Immature natural killer cell (primary cell): ENCODE results near the gene ATP1A1. TPM values are rescaled to one million over a fixed set of nuclear protein-coding genes. Genes with fewer than 3 reads are reported as not detected.

ENCODE experiments used
- DNase-seq, 3 donors: peaks; one replicate each; pipeline ENCODE4 v3.0.0; 2022; ENCODE audit warnings: mixed read lengths in 1 of 3
- H3K27ac Mint-ChIP-seq, 6 donors: one replicate each; pipeline ENCODE4 v1.8.0; 2020; ENCODE audit warnings: mixed read lengths in 6 of 6, mild to moderate bottlenecking in 5 of 6, inconsistent platforms in 4 of 6, moderate library complexity in 3 of 6
- H3K27me3 Mint-ChIP-seq, 3 donors: one replicate each; pipeline ENCODE4 v1.8.0; 2020 to 2021; ENCODE audit warnings: low read depth in 3 of 3, mild to moderate bottlenecking in 3 of 3, mixed read lengths in 3 of 3, moderate library complexity in 3 of 3, inconsistent platforms in 1 of 3
- H3K36me3 Mint-ChIP-seq, 3 donors: one replicate each; pipeline ENCODE4 v1.8.0; 2020; ENCODE audit warnings: mixed read lengths in 3 of 3, inconsistent platforms in 2 of 3, mild to moderate bottlenecking in 2 of 3
- H3K4me1 Mint-ChIP-seq, 2 donors: one replicate each; pipeline ENCODE4 v1.8.0; 2020; ENCODE audit warnings: inconsistent platforms in 2 of 2, mild to moderate bottlenecking in 2 of 2, mixed read lengths in 2 of 2, moderate library complexity in 1 of 2
- H3K4me3 Mint-ChIP-seq, 5 donors: one replicate each; pipeline ENCODE4 v1.8.0; 2020; ENCODE audit warnings: mild to moderate bottlenecking in 5 of 5, mixed read lengths in 5 of 5, inconsistent platforms in 3 of 5, moderate library complexity in 3 of 5
- H3K9me3 Mint-ChIP-seq, 6 donors: one replicate each; pipeline ENCODE4 v1.8.0; 2020; ENCODE audit warnings: mild to moderate bottlenecking in 6 of 6, mixed read lengths in 6 of 6, inconsistent platforms in 4 of 6, moderate library complexity in 3 of 6
- polyA plus RNA-seq, 3 donors: library from polyadenylated mRNA; unstranded; fragments of 300-500 nt; fragmentation: Illumina TruSeq; gene quantifications; one replicate each; pipeline ENCODE4 v1.2.3, GENCODE V29; 2021

Gene ATP1A1
- polyA plus RNA-seq: 10 to 100 TPM; 21.5 to 38.7 (median 24.2) TPM

DNA sequence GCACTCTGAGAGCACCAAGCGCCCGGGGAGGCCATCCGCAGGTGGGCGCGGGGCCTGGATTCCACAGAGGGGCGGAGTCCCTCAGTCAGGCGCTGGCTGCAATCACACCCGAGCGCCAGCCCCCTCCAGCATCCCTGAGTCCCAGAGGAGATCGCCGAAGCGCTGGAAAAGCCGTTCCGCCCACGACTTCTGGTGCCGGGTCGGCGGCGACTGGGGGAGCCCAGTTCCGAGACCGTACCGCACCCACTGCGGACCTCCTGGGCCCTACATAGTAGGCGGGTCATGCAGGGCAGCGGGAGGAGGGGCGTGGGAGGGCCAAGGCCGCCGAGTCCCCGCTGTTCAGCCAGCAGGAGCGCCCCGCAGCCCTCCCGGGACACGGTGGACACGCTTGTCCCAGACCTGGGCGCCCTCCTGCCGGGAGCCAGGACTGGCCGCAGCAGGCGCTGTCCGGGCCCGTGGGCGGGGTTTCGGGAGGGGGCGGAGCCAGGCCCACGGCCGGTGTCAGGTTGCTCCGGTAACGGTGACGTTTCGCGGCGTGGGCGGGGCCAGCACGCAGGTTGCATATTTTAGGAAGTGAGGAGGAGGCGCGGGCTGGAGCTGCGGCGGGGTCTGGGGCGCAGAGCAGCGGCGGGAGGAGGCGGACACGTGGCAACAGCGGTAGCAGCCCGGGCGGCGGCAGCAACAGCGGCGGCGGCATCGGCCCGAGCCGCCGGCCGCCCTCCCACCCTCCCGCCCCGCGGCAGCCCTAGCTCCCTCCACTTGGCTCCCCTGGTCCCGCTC is at the start of gene ATP1A1:
Gene ATP1A1 (plus strand): TSS at position 594 of the 780 bp plus-strand sequence. CDS start 268 bp downstream, outside the sequence.
- Mint-ChIP-seq H3K4me3 (peak within 1 kb of the TSS; percentile 87 to 99 (median 92)), H3K27me3 (peaks cover 2 to 16% (median 5%) of the 10 kb centered on the region in 3 donors), H3K27ac (peak within 1 kb of the TSS; percentile 90 to 98 (median 94)), H3K36me3 (no peaks in the 10 kb centered on the region), H3K9me3 (no peaks in the 10 kb centered on the region), H3K4me1 (peaks cover 46% of the 10 kb centered on the region in 2 donors)
- peak; percentile 98 for DNase-seq

GRCh38 chr1:116323491-116323890 is 49.6 kb upstream of the ATP1A1 start:
- Mint-ChIP-seq H3K27ac (no peak overlapping the region), H3K4me1 (peaks cover 22 to 28% of the 10 kb centered on the region in 2 donors), H3K36me3 (peaks cover 0 to 5% (median 0%) of the 10 kb centered on the region in 3 donors), H3K4me3 (no peak overlapping the region), H3K27me3 (peaks cover 0 to 1% (median 0%) of the 10 kb centered on the region in 3 donors), H3K9me3 (no peaks in the 10 kb centered on the region)
- no peak for DNase-seq

GRCh38 chr1:116324411-116324810 is 48.6 kb upstream of the ATP1A1 start:
- H3K27ac Mint-ChIP-seq: peak overlapping the region in 5 of 6 donors; percentile 21 to 73 (median 30)
- no peaks in the 10 kb centered on the region for H3K9me3 Mint-ChIP-seq
- H3K36me3 Mint-ChIP-seq: no peaks in the 10 kb centered on the region
- H3K4me1 Mint-ChIP-seq: peaks cover 22 to 28% of the 10 kb centered on the region in 2 donors
- H3K27me3 Mint-ChIP-seq: peaks cover 0 to 1% (median 0%) of the 10 kb centered on the region in 3 donors
- no peak overlapping the region for H3K4me3 Mint-ChIP-seq
- DNase-seq: no peak

- Mint-ChIP-seq H3K4me3 (peak overlapping the region in 2 of 5 donors; percentile 35 to 53), H3K27ac (peak overlapping the region in 5 of 6 donors; percentile 27 to 73 (median 59)), H3K9me3 (no peaks in the 10 kb centered on the region)
Observed at GRCh38 chr1:116325104-116325503, 47.9 kb upstream of the ATP1A1 start.

GRCh38 chr1:116325922-116326321 is 47.1 kb upstream of the ATP1A1 start:
- H3K36me3 Mint-ChIP-seq: no peaks in the 10 kb centered on the region
- H3K9me3 Mint-ChIP-seq: no peaks in the 10 kb centered on the region
- DNase-seq: peak; percentile 16 to 41 (median 33)
- H3K4me1 Mint-ChIP-seq: peaks cover 22 to 28% of the 10 kb centered on the region in 2 donors
- peak overlapping the region; percentile 89 to 95 (median 91) for H3K27ac Mint-ChIP-seq
- peaks cover 0 to 3% (median 1%) of the 10 kb centered on the region in 3 donors for H3K27me3 Mint-ChIP-seq
- peak overlapping the region; percentile 62 to 81 (median 69) for H3K4me3 Mint-ChIP-seq

More at GRCh38 chr1:116325104-116325503, 47.9 kb upstream of the ATP1A1 start:
- Mint-ChIP-seq H3K36me3 (no peaks in the 10 kb centered on the region), H3K27me3 (peaks cover 0 to 3% (median 1%) of the 10 kb centered on the region in 3 donors), H3K4me1 (peaks cover 22 to 28% of the 10 kb centered on the region in 2 donors)
- DNase-seq: no peak

DNA sequence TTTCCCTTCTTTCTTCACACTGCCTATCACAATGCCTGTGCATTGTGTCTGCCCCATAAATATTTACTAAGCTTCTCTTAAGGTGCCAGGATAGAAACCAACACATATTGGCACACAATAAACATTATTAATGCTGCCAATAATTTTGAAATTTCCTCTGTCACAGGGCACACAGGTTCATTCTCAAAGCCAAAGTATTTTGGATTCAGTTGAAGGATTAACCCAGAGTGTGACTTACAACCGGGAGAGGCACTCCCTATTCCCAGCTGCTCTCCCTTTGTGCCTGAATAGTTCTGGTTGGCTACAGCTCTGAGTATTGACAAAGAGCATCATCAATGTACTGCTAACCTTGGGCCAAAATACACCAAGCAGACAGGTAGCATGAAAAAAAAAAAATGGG is 46.6 kb upstream of the ATP1A1 start:
- Mint-ChIP-seq H3K4me1 (peaks cover 22 to 28% of the 10 kb centered on the region in 2 donors), H3K9me3 (no peaks in the 10 kb centered on the region), H3K27me3 (peaks cover 0 to 3% (median 1%) of the 10 kb centered on the region in 3 donors), H3K4me3 (peak overlapping the region; percentile 62 to 81 (median 69)), H3K36me3 (no peaks in the 10 kb centered on the region), H3K27ac (peak overlapping the region; percentile 89 to 95 (median 91))
- DNase-seq: no peak

- Mint-ChIP-seq H3K27ac (peak overlapping the region in 1 of 6 donors; percentile 10), H3K36me3 (no peaks in the 10 kb centered on the region), H3K4me1 (peaks cover 22 to 28% of the 10 kb centered on the region in 2 donors), H3K27me3 (peaks cover 1 to 3% (median 2%) of the 10 kb centered on the region in 3 donors), H3K9me3 (no peaks in the 10 kb centered on the region), H3K4me3 (no peak overlapping the region)
- no peak for DNase-seq
Observed at GRCh38 chr1:116328671-116329070, 44.4 kb upstream of the ATP1A1 start.

GRCh38 chr1:116329524-116330341 is 43.3 kb upstream of the ATP1A1 start:
- Mint-ChIP-seq H3K4me1 (peaks cover 19 to 25% of the 10 kb centered on the region in 2 donors), H3K4me3 (no peak overlapping the region), H3K9me3 (no peaks in the 10 kb centered on the region), H3K27me3 (peaks cover under 1 to 4% (median 3%) of the 10 kb centered on the region in 3 donors), H3K36me3 (no peaks in the 10 kb centered on the region), H3K27ac (peak overlapping the region in 2 of 6 donors; percentile 8 to 77)
- no peak for DNase-seq

DNA sequence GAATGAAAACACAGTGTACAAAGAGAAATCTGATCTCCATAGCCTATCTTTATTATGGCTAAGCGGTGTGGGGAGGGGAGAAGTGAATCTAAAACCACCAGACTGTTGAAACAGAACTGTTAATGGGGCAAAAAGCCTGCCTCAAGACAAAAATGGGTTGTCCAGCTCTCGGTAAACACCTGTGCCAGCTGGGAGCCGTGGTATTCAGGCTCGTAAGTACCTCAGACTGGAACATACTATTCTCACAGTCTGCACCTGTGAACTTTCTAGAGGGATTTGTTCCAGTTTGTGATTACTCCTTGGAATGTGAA is 42.7 kb upstream of the ATP1A1 start:
- H3K36me3 Mint-ChIP-seq: no peaks in the 10 kb centered on the region
- DNase-seq: no peak
- no peak overlapping the region for H3K4me3 Mint-ChIP-seq
- peaks cover 0 to 4% (median 3%) of the 10 kb centered on the region in 3 donors for H3K27me3 Mint-ChIP-seq
- H3K4me1 Mint-ChIP-seq: peaks cover 14 to 19% of the 10 kb centered on the region in 2 donors
- H3K9me3 Mint-ChIP-seq: no peaks in the 10 kb centered on the region
- peak overlapping the region in 1 of 6 donors; percentile 77 for H3K27ac Mint-ChIP-seq

DNA sequence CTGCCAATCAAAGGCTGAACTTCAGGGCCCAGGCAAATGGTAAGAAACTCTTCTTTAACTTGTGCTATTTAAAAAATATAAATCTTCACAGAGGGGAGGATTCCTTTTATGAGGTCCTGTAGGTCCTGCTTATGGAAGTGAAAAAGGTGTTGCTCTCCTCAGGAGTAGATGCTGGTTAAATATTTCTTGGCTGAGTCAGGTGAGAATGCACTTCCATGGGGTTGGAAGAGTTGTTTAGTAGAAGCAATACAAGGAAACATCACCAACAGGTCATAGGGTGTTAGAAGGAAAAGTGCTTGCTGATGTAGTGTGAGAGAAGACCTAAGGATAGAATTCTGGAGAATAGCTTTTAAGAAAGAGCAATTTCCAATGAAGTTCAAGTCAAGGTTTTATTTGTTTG is 42.2 kb upstream of the ATP1A1 start:
- no peaks in the 10 kb centered on the region for H3K36me3 Mint-ChIP-seq
- DNase-seq: no peak
- H3K27ac Mint-ChIP-seq: peak overlapping the region in 1 of 6 donors; percentile 50
- H3K4me1 Mint-ChIP-seq: peaks cover 9 to 14% of the 10 kb centered on the region in 2 donors
- H3K9me3 Mint-ChIP-seq: no peaks in the 10 kb centered on the region
- peaks cover 0 to 4% (median 3%) of the 10 kb centered on the region in 3 donors for H3K27me3 Mint-ChIP-seq
- no peak overlapping the region for H3K4me3 Mint-ChIP-seq

GRCh38 chr1:116331523-116331922 is 41.5 kb upstream of the ATP1A1 start:
- Mint-ChIP-seq H3K9me3 (no peaks in the 10 kb centered on the region), H3K4me3 (no peak overlapping the region), H3K27ac (no peak overlapping the region), H3K27me3 (peaks cover 0 to 6% (median 3%) of the 10 kb centered on the region in 3 donors), H3K36me3 (no peaks in the 10 kb centered on the region), H3K4me1 (peaks cover 2 to 7% of the 10 kb centered on the region in 2 donors)
- no peak for DNase-seq

GRCh38 chr1:116332451-116332850 is 40.6 kb upstream of the ATP1A1 start:
- H3K27me3 Mint-ChIP-seq: peaks cover 0 to 9% (median 3%) of the 10 kb centered on the region in 3 donors
- no peaks in the 10 kb centered on the region for H3K9me3 Mint-ChIP-seq
- H3K4me1 Mint-ChIP-seq: no peaks in the 10 kb centered on the region
- no peaks in the 10 kb centered on the region for H3K36me3 Mint-ChIP-seq
- no peak overlapping the region for H3K27ac Mint-ChIP-seq
- DNase-seq: no peak
- no peak overlapping the region for H3K4me3 Mint-ChIP-seq

GRCh38 chr1:116333171-116334014 is 39.7 kb upstream of the ATP1A1 start:
- no peak for DNase-seq
- Mint-ChIP-seq H3K27me3 (peaks cover 0 to 14% (median 8%) of the 10 kb centered on the region in 3 donors), H3K4me1 (no peaks in the 10 kb centered on the region), H3K36me3 (peaks cover 0 to 4% (median 0%) of the 10 kb centered on the region in 3 donors), H3K9me3 (no peaks in the 10 kb centered on the region), H3K27ac (no peak overlapping the region), H3K4me3 (no peak overlapping the region)
